AG20443 (cell line): ENCODE data around the gene ARRDC4.
A peak's percentile ranks its signal among the peaks of the same experiment; 100 is the strongest.

Source experiments
- DNase-seq: peaks from one replicate; pipeline ENCODE4 v3.0.0; 2012; ENCODE audit warnings: low spot score, mixed read lengths

Gene ARRDC4

GRCh38 chr15:97998307-97999071, 38.0 kb downstream of the ARRDC4 start:
- DNase-seq: no peak

GRCh38 chr15:98000249-98001203, 40.0 kb downstream of the ARRDC4 start:
- peak; percentile 49 for DNase-seq

GRCh38 chr15:98001663-98002194, 41.2 kb downstream of the ARRDC4 start:
- no peak for DNase-seq

GRCh38 chr15:98002419-98002818, 41.9 kb downstream of the ARRDC4 start:
- no peak for DNase-seq

- DNase-seq: no peak
Observed at GRCh38 chr15:98002866-98003265, 42.4 kb downstream of the ARRDC4 start.

- DNase-seq: no peak
Observed at GRCh38 chr15:98003518-98003917, 43.0 kb downstream of the ARRDC4 start.

GRCh38 chr15:98003996-98004395, 43.5 kb downstream of the ARRDC4 start:
- DNase-seq: no peak

GRCh38 chr15:98005659-98006058, 45.2 kb downstream of the ARRDC4 start:
- no peak for DNase-seq

- DNase-seq: no peak
Observed at GRCh38 chr15:98009169-98009568, 48.7 kb downstream of the ARRDC4 start.

GRCh38 chr15:98009971-98010370, 49.5 kb downstream of the ARRDC4 start:
- DNase-seq: no peak

- no peak for DNase-seq
Observed at GRCh38 chr15:98012354-98012753, 51.9 kb downstream of the ARRDC4 start.

GRCh38 chr15:98013631-98014030, 53.1 kb downstream of the ARRDC4 start:
- DNase-seq: no peak

- no peak for DNase-seq
Observed at GRCh38 chr15:98017150-98017964, 56.9 kb downstream of the ARRDC4 start.

- DNase-seq: no peak
Observed at GRCh38 chr15:98018761-98019351, 58.4 kb downstream of the ARRDC4 start.
